SK-N-DZ (cell line): ENCODE data around the gene GATA6.
"Not testable (repeated sequence)": the region's sequence is repeated elsewhere in the genome, so short reads cannot be mapped to it uniquely, and the experiment has no call there.

Experiments
- DNase-seq: peaks from one replicate; pipeline ENCODE4 v3.0.0-alpha.2; 2015; ENCODE audit warnings: low spot score

Gene GATA6

GRCh38 chr18:22204214-22204536, 34.8 kb downstream of the GATA6 start:
- DNase-seq, result no peak

DNA sequence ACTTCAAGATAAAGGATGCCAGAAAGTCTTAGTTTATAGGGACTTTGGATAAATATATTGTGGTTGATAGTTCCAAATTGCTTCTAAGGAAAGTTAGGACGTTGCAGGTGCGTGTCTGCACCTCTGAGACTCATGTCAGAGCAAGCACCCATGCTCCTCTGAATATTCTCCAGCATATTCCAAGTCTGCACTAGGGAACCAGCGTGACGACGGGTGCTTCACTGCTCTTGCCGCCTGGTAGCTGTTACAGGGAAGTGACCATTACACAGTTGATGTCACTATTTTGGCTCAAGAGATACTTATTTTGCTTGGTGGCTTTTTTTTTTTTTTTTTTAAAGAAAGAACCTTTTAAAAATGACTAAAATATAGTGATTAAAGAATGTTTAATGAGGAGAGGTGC, 35.6 kb downstream of the GATA6 start:
- DNase-seq, result no peak

DNA sequence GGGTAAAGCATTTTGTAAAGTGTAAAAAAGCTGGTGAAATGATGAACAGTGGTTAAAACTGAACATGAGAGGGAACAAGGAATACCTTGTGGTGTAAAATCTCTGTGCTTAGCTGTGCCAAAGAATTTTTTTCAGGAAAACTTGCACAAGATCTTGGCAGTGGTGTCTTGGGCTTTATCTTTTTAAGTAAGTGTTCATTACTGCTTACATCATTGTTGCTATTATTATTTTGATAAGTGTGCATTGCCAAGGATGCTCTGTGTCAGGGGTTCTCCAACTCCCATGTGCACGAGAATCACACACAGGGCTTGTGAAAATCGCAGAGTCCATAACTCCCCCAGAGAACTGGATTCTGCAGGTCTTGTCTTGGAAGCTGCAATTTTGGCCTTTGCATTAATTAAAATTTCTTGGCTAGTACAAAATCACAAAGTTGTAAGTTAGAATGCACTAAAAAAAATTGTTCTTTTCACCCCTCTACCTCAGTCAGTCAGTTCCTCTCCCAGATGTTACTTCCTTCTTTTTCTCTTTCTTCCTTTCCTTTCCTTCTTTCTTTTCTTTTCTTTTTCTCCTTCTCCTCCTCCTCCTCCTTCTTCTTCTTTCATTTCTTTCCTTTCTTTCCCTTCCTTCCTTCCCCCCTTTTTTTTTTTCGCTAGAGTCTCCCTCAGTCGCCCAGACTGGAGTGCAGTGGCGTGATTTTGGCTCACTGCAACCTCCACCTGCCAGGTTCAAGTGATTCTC, 37.8 kb downstream of the GATA6 start:
- no peak for DNase-seq

GRCh38 chr18:22210311-22210754, 40.9 kb downstream of the GATA6 start:
- no peak for DNase-seq

- no peak for DNase-seq
Measured at GRCh38 chr18:22211657-22212056, 42.3 kb downstream of the GATA6 start.

- DNase-seq, result no peak
Measured at GRCh38 chr18:22213333-22213973, 44.1 kb downstream of the GATA6 start.

DNA sequence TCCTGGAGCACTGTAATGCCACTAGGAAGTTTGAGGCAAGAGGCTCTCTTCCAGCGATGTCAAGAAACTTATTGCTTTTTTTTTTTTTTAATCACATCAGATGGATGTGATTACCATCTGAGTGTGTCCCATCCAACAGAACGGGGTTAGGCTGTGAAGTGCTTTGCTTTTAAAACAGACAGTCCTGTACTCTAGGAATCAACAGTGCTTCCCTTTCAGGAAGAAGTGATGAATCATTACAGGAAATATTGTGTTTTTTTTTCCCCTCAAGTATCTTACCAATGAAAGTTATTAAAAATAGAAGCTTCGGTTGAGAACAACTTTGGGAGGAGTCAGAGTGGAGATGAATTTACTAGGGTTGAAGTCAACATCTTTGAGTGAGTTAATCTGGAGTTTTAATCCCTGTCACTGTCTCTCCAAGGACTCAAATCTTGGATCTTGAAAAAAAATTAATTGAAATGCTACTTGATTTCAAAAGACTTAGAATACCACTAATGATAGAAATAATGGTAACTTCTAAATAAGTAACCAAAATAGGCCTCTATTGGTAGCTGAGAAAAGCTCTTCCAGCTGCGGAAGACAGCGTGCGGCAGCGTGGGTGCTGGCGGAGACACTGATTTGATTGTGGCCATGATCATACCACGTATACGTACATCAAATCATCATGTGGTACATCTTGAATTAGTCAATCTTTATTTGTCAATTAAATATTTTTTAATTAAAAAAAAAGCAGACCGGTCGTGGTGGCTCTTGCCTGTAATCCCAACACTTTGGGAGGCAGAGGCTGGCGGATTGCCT, 45.5 kb downstream of the GATA6 start:
- no peak for DNase-seq

DNA sequence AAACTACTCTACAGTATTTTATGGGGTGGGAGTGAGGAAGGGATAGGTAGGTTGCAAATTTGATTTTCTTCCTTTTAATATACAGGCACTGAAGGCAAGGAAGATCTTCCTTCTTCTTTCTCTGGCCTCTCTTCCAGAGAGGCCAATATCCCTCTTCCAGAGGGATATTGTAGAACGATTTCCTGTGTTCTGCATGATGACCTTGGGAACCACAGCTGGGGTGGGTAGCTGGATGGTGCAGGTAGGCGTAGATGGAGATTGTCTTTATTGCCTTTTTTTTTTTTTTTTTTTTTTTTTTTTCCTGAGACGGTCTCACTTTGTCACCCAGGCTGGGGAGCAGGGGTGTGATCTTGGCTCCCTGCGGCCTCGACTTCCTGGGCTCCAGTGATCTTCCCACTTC, 49.4 kb downstream of the GATA6 start:
- no peak for DNase-seq

- no peak for DNase-seq
Measured at GRCh38 chr18:22219568-22220355, 50.4 kb downstream of the GATA6 start.

- DNase-seq, result not testable (repeated sequence)
Measured at GRCh38 chr18:22220585-22220984, 51.2 kb downstream of the GATA6 start.

DNA sequence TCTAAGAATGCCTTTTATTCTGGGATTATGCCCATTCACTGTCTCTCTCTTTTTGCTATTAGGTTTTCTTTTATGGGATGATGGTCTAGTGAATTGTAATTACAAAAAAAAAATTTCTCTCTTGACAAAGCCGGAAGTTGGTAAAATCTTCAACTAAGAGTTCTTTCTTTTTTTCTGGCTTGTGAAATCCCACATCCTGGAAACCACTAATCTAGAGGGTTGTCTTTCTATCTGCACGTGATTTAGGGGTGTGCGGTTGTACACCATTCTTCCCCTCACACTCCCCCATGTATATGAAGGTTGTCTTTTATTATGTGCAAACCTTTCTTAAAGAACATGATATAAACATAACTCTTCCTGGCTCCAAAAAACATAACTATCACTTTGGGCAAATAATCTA, 52.0 kb downstream of the GATA6 start:
- no peak for DNase-seq

- no peak for DNase-seq
Measured at GRCh38 chr18:22223254-22223964, 54.0 kb downstream of the GATA6 start.

DNA sequence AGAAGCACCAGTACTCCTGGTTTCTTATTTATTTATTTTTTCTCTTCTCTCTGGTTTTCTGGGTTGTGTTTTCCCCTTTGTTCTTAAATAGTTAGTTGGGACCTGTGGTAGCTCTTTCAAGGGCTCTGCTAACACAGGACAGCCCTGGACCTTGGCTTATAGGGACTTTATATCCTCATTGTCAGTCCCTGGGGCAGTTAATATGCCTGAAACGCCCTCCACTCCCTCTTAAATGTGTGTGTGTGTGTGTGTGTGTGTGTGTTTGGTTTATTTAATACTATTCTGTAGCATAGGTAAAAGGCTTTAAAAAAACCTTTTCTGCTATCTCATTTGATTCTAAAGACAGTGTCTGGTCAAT, 54.6 kb downstream of the GATA6 start:
- no peak for DNase-seq

DNA sequence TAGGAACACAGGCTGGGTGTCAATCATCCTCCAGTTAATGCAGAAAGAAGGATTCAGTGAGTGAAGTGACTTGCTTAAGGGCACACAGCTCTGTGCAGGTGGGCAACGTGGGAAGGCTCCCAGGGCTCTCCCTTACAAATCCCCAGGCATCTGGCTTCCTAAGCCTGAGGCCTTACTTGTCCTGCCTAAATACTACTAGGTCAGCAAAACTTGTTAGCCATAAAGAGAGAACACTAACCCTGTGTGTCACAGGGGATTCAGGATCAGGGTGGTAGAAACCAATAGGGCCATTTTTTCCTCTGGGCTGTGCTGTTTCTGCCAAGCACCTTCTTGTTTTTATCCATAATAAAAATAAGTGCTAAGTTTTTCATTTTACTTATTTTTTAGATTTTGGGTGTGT, 55.0 kb downstream of the GATA6 start:
- DNase-seq, result no peak

GRCh38 chr18:22226801-22227200, 57.4 kb downstream of the GATA6 start:
- no peak for DNase-seq

DNA sequence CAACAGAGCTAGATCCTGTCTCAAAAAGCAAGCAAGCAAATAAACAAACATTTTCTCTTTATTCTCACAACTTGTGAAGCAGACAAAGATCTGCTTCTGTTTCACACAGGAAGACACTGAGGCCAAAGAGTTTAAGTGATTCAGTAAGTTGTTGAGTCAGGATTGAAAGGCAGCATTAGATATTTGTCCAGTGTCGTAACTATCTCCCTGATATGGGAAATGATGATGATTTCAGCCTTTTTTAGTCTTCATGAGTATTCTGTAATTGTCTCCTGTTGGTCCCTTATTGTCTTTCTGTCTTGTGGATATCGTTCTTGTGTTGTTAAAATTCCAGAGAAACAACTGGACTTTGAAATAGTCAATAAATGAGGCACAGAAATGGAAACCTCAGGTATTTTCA, 59.6 kb downstream of the GATA6 start:
- no peak for DNase-seq

GRCh38 chr18:22229456-22230124, 60.2 kb downstream of the GATA6 start:
- no peak for DNase-seq

GRCh38 chr18:22230471-22230945, 61.1 kb downstream of the GATA6 start:
- no peak for DNase-seq

DNA sequence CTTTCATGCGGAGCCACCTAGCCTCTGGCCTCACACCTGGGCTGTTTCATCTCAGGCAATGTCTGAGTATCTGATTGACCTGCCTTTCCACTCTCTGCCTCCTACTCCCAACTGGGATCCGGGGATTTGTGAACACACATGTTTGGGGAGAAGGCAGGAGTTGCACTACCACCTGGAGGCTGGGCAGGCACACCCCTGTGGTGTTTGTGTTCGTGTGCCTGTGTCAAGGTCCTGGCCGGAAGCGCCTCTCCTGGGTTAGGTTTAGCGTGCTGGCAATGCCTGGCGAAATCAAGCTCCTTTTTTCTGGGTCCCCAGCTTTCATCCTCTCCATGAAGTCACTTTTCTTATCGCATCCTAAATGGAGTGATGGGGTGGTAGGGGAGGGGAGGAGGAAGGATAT, 63.9 kb downstream of the GATA6 start:
- DNase-seq, result no peak

DNA sequence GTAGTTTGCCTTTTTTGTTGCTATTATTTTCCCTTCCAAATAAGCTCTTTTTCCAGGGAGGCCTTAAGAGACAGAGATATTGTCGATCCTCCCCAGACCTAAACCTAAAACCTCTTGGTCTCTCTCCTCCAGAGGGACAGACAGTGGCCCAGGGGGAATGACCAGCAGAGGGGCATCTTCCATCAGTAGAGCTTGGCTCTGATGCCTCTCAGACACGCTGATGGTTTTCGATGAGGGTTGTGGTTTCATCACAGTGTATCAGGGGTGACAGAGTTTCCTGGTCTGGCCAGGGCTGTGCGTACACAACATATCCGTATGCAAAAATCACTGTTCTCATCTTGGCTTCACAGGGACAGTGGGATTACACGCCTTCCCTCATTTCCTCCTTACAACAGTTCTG, 68.6 kb downstream of the GATA6 start:
- DNase-seq, result no peak

DNA sequence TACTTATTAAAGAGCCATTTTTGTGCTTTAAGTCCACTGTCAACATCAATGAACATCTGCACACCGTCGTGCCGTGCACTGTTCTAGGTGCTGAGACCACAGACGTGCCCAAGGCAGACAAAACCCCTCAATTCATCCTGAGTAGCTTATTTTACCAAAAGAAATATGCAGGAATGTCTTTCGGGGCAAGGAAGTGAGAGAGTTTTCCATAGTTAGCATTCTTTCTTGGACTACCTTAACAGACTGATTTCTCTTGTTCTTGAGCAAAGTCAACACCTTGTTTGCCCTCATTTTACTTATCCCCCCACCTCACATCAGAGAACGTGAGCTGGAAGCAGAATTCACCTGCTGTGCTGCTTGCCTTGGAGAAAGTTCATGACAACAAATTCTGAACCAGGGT, 69.3 kb downstream of the GATA6 start:
- no peak for DNase-seq
